Dedifferentiated amniotic fluid mesenchymal stem cell (primary cell): ENCODE results near the gene RAI2.

ENCODE experiments used
- DNase-seq: peaks from one replicate; pipeline ENCODE4 v3.0.0-alpha.2; 2016; ENCODE audit errors: extremely low spot score

Gene RAI2

GRCh38 chrX:17828171-17828570 is 32.9 kb downstream of the RAI2 start:
- no peak for DNase-seq

GRCh38 chrX:17826609-17827496 is 34.2 kb downstream of the RAI2 start:
- DNase-seq: no peak

GRCh38 chrX:17824980-17825379 is 36.1 kb downstream of the RAI2 start:
- DNase-seq: no peak

- no peak for DNase-seq
These were observed 38.7 kb downstream of the RAI2 start for GRCh38 chrX:17822351-17822750.

GRCh38 chrX:17820100-17820499 is 41.0 kb downstream of the RAI2 start:
- no peak for DNase-seq

- no peak for DNase-seq
These were observed 42.4 kb downstream of the RAI2 start for GRCh38 chrX:17818726-17819125.

- no peak for DNase-seq
These were observed 43.8 kb downstream of the RAI2 start for GRCh38 chrX:17817251-17817650.

- no peak for DNase-seq
These were observed 46.5 kb downstream of the RAI2 start for GRCh38 chrX:17814557-17814956.

- no peak for DNase-seq
These were observed 47.0 kb downstream of the RAI2 start for GRCh38 chrX:17814059-17814458.

GRCh38 chrX:17813277-17813676 is 47.8 kb downstream of the RAI2 start:
- no peak for DNase-seq

- no peak for DNase-seq
These were observed 48.3 kb downstream of the RAI2 start for GRCh38 chrX:17812763-17813162.

GRCh38 chrX:17809984-17810383 is 51.1 kb downstream of the RAI2 start:
- no peak for DNase-seq

GRCh38 chrX:17809273-17809672 is 51.8 kb downstream of the RAI2 start:
- DNase-seq: no peak

GRCh38 chrX:17805120-17805519 is 56.0 kb downstream of the RAI2 start:
- DNase-seq: no peak

GRCh38 chrX:17803449-17803848 is 57.6 kb downstream of the RAI2 start:
- no peak for DNase-seq

GRCh38 chrX:17802756-17803155 is 58.3 kb downstream of the RAI2 start:
- no peak for DNase-seq

- DNase-seq: no peak
These were observed 59.7 kb downstream of the RAI2 start for GRCh38 chrX:17801431-17801830.

- no peak for DNase-seq
These were observed 62.2 kb downstream of the RAI2 start for GRCh38 chrX:17798921-17799320.

GRCh38 chrX:17792826-17793225 is 68.3 kb downstream of the RAI2 start:
- DNase-seq: no peak

- no peak for DNase-seq
These were observed 72.0 kb downstream of the RAI2 start for GRCh38 chrX:17788956-17789562.

- no peak for DNase-seq
These were observed 72.7 kb downstream of the RAI2 start for GRCh38 chrX:17788439-17788838.

GRCh38 chrX:17787557-17787956 is 73.5 kb downstream of the RAI2 start:
- no peak for DNase-seq
